ENCODE measurements around the gene SMPDL3B. TPM values are rescaled to one million over a fixed set of nuclear protein-coding genes. Genes with fewer than 3 reads are reported as not detected.

The SMPDL3B gene
- total RNA-seq, 1 experiment from 2014 or later: 31.6 TPM

DNA sequence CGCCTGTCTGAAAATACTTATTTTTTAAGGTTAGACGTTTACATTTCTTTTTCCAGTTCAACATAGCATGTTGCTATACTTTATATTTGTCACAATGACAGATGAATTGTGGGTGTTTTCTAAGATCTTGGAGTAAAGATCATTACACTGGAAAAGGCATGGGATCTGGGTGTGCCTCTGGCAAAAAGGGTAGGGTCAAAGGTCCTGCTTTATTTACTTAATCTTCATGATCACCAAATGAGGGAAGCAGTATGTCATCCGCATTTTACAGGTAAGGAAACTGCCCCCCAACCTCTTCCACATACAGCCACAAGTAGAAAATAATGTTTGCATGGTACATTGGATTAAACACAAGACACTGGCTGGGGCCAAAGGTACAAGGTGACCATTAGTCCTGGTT lies 12.5 kb upstream of the SMPDL3B start (continued):
- TF ChIP-seq, protein P1, sequence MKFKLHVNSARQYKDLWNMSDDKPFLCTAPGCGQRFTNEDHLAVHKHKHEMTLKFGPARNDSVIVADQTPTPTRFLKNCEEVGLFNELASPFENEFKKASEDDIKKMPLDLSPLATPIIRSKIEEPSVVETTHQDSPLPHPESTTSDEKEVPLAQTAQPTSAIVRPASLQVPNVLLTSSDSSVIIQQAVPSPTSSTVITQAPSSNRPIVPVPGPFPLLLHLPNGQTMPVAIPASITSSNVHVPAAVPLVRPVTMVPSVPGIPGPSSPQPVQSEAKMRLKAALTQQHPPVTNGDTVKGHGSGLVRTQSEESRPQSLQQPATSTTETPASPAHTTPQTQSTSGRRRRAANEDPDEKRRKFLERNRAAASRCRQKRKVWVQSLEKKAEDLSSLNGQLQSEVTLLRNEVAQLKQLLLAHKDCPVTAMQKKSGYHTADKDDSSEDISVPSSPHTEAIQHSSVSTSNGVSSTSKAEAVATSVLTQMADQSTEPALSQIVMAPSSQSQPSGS (CRISPR knock-in tag; IDR thresholded peaks at IDR 0.05; ENCODE audit: borderline replicate concordance, low read depth): no peak
- TF ChIP-seq ZNF416 (CRISPR knock-in tag; IDR thresholded peaks at IDR 0.05) (no peak), CBFB (CRISPR knock-in tag; IDR thresholded peaks at IDR 0.05; ENCODE audit: low read depth) (no peak), NR2C2 (CRISPR knock-in tag; IDR thresholded peaks at IDR 0.05) (no peak), ZNF138 (CRISPR knock-in tag; conservative IDR thresholded peaks at IDR 0.05) (no peak)
- TF ChIP-seq, protein P2, sequence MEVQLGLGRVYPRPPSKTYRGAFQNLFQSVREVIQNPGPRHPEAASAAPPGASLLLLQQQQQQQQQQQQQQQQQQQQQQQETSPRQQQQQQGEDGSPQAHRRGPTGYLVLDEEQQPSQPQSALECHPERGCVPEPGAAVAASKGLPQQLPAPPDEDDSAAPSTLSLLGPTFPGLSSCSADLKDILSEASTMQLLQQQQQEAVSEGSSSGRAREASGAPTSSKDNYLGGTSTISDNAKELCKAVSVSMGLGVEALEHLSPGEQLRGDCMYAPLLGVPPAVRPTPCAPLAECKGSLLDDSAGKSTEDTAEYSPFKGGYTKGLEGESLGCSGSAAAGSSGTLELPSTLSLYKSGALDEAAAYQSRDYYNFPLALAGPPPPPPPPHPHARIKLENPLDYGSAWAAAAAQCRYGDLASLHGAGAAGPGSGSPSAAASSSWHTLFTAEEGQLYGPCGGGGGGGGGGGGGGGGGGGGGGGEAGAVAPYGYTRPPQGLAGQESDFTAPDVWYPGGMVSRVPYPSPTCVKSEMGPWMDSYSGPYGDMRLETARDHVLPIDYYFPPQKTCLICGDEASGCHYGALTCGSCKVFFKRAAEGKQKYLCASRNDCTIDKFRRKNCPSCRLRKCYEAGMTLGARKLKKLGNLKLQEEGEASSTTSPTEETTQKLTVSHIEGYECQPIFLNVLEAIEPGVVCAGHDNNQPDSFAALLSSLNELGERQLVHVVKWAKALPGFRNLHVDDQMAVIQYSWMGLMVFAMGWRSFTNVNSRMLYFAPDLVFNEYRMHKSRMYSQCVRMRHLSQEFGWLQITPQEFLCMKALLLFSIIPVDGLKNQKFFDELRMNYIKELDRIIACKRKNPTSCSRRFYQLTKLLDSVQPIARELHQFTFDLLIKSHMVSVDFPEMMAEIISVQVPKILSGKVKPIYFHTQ (CRISPR knock-in tag; IDR thresholded peaks at IDR 0.05): no peak

DNA sequence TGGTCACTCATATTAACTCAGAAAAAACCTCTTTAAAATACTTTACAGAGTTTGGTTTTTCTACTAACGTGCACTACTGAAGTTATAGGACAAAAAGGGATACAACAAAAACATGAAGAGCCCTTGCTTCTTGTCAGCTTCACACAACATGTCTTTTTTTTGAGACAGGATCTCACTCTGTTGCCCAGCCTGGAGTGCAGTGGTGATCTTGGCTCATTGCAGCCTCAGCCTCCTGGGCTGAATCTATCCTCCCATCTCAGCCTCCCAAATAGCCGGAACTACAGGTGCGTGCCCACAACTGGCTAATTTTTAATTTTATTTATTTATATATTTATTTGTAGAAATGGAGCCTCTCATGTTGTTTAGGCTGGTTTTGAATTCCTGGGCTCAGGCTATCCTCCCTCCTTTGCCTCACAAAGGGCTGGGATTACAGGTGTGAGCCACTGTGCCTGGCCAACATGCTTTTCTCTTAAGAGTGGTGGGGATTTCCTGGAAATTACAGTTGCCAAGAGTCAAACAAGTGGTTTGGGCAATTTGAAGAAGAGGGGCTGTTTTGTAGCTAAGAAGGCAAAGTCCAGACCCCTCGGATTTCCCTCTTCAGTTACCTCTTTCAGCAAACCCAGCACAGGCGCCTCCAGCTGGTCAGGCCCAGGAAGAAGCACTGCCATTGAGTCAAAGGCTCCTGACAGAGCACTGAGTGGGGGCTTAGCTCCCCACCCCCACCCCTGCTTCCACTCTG lies 6.4 kb upstream of the SMPDL3B start:
- Mint-ChIP-seq H3K4me3 (no peak overlapping the region), H3K36me3 (no peaks in the 10 kb centered on the region), H3K27me3 (ENCODE audit: low read depth) (no peaks in the 10 kb centered on the region; the same call in 1 of the 2 replicates), H3K27ac (no peak overlapping the region), H3K9me3 (no peaks in the 10 kb centered on the region), H3K4me1 (peaks cover 10% of the 10 kb centered on the region)
- ChIA-PET POLR2A (no interaction called here), CTCF (interaction anchor here (0.7 to 1.1 kb wide), 3 partner anchors 11 to 18 kb away, joined by 3 read pairs; no protein-coding TSS in a partner anchor)
- no peak for TF ChIP-seq ZNF416 (CRISPR knock-in tag; IDR thresholded peaks at IDR 0.05)
- TF ChIP-seq GABPB1 (CRISPR knock-in tag; IDR thresholded peaks at IDR 0.05): no peak
- no peak for TF ChIP-seq SP1 (CRISPR knock-in tag; conservative IDR thresholded peaks at IDR 0.05)
- no peak for TF ChIP-seq FOXJ3 (CRISPR knock-in tag; IDR thresholded peaks at IDR 0.05; ENCODE audit: borderline replicate concordance)
- TF ChIP-seq ZNF121 (CRISPR knock-in tag; IDR thresholded peaks at IDR 0.05): peak; percentile 63; the same call in 1 of the 2 replicates
- no peak for TF ChIP-seq ZNF219 (CRISPR knock-in tag; IDR thresholded peaks at IDR 0.05; ENCODE audit: borderline replicate concordance)
- no peak for TF ChIP-seq ZNF317 (CRISPR knock-in tag; IDR thresholded peaks at IDR 0.05; ENCODE audit: borderline replicate concordance, low read depth)
- DNase-seq (ENCODE audit: low spot score) (peak; percentile 34), ATAC-seq (peak; percentile 68)

DNA sequence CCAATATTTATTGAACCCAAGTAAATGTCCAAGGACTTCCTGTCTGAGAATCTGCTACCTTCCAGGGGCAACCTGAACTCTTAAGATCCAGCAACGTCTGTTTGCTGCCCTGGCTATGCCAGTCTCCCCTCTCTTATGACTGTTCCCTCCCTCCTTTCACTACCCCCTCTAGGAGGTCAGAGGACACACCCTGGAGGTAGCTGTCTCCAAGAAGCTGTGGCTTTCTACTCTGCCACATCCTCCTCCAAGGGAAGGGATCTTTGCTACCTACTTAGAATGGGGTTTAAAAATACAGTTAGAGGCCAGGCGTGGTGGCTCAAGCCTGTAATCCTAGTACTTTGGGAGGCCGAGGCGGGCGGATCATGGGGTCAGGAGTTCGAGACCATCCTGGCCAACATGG lies 3.6 kb upstream of the SMPDL3B start:
- Mint-ChIP-seq H3K9me3 (no peaks in the 10 kb centered on the region), H3K4me3 (no peak overlapping the region), H3K27me3 (ENCODE audit: low read depth) (no peaks in the 10 kb centered on the region; the same call in 1 of the 2 replicates), H3K4me1 (peaks cover 26% of the 10 kb centered on the region), H3K27ac (no peak overlapping the region), H3K36me3 (no peaks in the 10 kb centered on the region)
- CTCF ChIA-PET: interaction anchor here (1.7 kb wide), 1 partner anchor 9 kb away, joined by 10 read pairs; no protein-coding TSS in a partner anchor
- POLR2A ChIA-PET: no interaction called here
- DNase-seq (ENCODE audit: low spot score): no peak
- ATAC-seq: no peak
- TF ChIP-seq, protein P3, sequence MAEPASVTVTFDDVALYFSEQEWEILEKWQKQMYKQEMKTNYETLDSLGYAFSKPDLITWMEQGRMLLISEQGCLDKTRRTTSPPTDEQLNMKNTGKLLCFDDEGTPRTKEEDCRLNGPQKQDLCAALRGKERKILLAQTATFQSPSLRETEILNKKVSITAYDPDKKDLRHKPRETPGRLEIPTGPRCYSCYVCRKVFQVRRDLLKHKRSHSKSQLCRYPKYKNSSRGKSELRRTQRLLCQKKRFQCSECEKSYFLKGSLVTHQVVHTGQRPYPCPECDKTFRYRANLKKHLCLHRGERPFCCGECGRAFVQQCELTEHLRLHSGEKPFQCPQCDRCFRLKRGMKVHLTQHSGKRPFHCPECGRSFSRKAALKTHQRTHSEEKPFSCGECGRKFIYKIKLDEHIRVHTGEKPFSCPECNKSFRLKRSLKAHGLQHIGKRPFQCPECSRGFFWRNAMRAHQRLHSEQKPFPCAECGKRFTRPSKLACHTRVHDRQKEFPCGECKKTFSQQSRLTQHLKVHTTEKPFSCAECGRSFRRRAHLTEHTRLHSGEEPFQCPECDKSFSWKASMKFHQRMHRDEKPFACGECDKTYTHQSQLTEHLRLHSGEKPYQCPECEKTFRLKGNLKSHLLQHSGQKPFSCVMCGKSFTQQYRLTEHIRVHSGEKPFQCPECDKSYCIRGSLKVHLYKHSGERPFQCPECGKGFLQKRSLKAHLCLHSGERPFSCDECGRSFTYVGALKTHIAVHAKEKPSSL (CRISPR knock-in tag; conservative IDR thresholded peaks at IDR 0.05): no peak
- TF ChIP-seq NFYB (CRISPR knock-in tag; conservative IDR thresholded peaks at IDR 0.05; ENCODE audit: low read depth) (no peak), ZNF263 (CRISPR knock-in tag; IDR thresholded peaks at IDR 0.05; ENCODE audit: low read depth) (no peak), KAT7 (CRISPR knock-in tag; IDR thresholded peaks at IDR 0.05; ENCODE audit: borderline replicate concordance) (no peak), GABPB1 (CRISPR knock-in tag; IDR thresholded peaks at IDR 0.05) (no peak), JUN (CRISPR knock-in tag; IDR thresholded peaks at IDR 0.05) (no peak)
- TF ChIP-seq, protein P4, sequence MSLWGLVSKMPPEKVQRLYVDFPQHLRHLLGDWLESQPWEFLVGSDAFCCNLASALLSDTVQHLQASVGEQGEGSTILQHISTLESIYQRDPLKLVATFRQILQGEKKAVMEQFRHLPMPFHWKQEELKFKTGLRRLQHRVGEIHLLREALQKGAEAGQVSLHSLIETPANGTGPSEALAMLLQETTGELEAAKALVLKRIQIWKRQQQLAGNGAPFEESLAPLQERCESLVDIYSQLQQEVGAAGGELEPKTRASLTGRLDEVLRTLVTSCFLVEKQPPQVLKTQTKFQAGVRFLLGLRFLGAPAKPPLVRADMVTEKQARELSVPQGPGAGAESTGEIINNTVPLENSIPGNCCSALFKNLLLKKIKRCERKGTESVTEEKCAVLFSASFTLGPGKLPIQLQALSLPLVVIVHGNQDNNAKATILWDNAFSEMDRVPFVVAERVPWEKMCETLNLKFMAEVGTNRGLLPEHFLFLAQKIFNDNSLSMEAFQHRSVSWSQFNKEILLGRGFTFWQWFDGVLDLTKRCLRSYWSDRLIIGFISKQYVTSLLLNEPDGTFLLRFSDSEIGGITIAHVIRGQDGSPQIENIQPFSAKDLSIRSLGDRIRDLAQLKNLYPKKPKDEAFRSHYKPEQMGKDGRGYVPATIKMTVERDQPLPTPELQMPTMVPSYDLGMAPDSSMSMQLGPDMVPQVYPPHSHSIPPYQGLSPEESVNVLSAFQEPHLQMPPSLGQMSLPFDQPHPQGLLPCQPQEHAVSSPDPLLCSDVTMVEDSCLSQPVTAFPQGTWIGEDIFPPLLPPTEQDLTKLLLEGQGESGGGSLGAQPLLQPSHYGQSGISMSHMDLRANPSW (CRISPR knock-in tag; conservative IDR thresholded peaks at IDR 0.05; ENCODE audit: low read depth): no peak
- TF ChIP-seq, protein P5, sequence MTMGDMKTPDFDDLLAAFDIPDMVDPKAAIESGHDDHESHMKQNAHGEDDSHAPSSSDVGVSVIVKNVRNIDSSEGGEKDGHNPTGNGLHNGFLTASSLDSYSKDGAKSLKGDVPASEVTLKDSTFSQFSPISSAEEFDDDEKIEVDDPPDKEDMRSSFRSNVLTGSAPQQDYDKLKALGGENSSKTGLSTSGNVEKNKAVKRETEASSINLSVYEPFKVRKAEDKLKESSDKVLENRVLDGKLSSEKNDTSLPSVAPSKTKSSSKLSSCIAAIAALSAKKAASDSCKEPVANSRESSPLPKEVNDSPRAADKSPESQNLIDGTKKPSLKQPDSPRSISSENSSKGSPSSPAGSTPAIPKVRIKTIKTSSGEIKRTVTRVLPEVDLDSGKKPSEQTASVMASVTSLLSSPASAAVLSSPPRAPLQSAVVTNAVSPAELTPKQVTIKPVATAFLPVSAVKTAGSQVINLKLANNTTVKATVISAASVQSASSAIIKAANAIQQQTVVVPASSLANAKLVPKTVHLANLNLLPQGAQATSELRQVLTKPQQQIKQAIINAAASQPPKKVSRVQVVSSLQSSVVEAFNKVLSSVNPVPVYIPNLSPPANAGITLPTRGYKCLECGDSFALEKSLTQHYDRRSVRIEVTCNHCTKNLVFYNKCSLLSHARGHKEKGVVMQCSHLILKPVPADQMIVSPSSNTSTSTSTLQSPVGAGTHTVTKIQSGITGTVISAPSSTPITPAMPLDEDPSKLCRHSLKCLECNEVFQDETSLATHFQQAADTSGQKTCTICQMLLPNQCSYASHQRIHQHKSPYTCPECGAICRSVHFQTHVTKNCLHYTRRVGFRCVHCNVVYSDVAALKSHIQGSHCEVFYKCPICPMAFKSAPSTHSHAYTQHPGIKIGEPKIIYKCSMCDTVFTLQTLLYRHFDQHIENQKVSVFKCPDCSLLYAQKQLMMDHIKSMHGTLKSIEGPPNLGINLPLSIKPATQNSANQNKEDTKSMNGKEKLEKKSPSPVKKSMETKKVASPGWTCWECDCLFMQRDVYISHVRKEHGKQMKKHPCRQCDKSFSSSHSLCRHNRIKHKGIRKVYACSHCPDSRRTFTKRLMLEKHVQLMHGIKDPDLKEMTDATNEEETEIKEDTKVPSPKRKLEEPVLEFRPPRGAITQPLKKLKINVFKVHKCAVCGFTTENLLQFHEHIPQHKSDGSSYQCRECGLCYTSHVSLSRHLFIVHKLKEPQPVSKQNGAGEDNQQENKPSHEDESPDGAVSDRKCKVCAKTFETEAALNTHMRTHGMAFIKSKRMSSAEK (CRISPR knock-in tag; IDR thresholded peaks at IDR 0.05; ENCODE audit: borderline replicate concordance): no peak
